Heart right ventricle (tissue), 16 donors: ENCODE data around the gene C13orf46. TPM values are rescaled to one million over a fixed set of nuclear protein-coding genes. Genes with fewer than 3 reads are reported as not detected.
A peak's percentile ranks its signal among the peaks of the same experiment; 100 is the strongest.

Experiments used
- ATAC-seq, 8 donors: fragments of 200-7000 bp; cut with Tn5 transposase; one replicate each; pipeline ENCODE4 v1.9.1; 2020; ENCODE audit warnings: mild to moderate bottlenecking in 8 of 8, moderate library complexity in 8 of 8, moderate number of reproducible peaks in 1 of 8
- DNase-seq, 2 donors: peaks; one replicate each; pipeline ENCODE4 v3.0.0-alpha.2; 2020
- H3K27ac ChIP-seq, 10 donors: fragments of 200-600 bp; sonication (generic) in 2 of 10; one replicate each; pipeline versions ENCODE4 v1.5.0 to v1.8.0; 2020 to 2022; ENCODE audit warnings: mild to moderate bottlenecking in 3 of 10
- H3K27me3 ChIP-seq, 7 donors: fragments of 200-600 bp; one replicate each; pipeline ENCODE4 v1.8.0; 2021 to 2022; ENCODE audit warnings: mild to moderate bottlenecking in 2 of 7
- H3K36me3 ChIP-seq, 9 donors: fragments of 200-600 bp; sonication (generic) in 1 of 9; one replicate each; pipeline versions ENCODE4 v1.5.0 to v1.8.0; 2020 to 2022; ENCODE audit warnings: mild to moderate bottlenecking in 2 of 9
- H3K4me1 ChIP-seq, 9 donors: fragments of 200-600 bp; sonication (generic) in 1 of 9; one replicate each; pipeline versions ENCODE4 v1.5.0 to v1.8.0; 2020 to 2022; ENCODE audit warnings: mild to moderate bottlenecking in 4 of 9
- H3K4me3 ChIP-seq, 10 donors: fragments of 200-600 bp; sonication (generic) in 2 of 10; one replicate each; pipeline versions ENCODE4 v1.5.0 to v1.8.0; 2020 to 2022; ENCODE audit warnings: mild to moderate bottlenecking in 7 of 10, moderate library complexity in 2 of 10
- H3K9me3 ChIP-seq, 11 donors: fragments of 200-600 bp in 10 of 11; sonication (generic) in 2 of 11; one replicate each; pipeline versions ENCODE4 v1.5.0 to v1.8.0; 2013 to 2022; ENCODE audit warnings: mild to moderate bottlenecking in 2 of 11, control low read depth in 1 of 11, moderate library complexity in 1 of 11
- WGBS, 2 donors: extraction: QIAGEN DNeasy Blood & Tissue Kit; methylation state at CpG; one replicate each; pipeline ENCODE4 v1.1.7; 2013; ENCODE audit warnings: inconsistent platforms in 1 of 2; 5-methylcytosine and 5-hydroxymethylcytosine counted together
- intact Hi-C, 10 donors: fragments of 100-400 bp; cut with DNase I; formaldehyde crosslinking; loops; one replicate each; pipeline versions ENCODE4 v1.11.1 to v1.14.2; 2022
- polyA plus RNA-seq, 2 donors: library from polyadenylated mRNA; stranded (reverse); fragments of 200-250 nt; gene quantifications; one replicate each; pipeline ENCODE4 v1.2.3, GENCODE V29; 2013
- total RNA-seq, 10 donors: library from RNA; stranded (reverse); fragmentation: NEBNext Ultra II Directional in 3 of 10; extraction: Animal tissue kit (Norgen Biotek cat#: 25700) in 3 of 10; gene quantifications; one replicate each; pipeline versions ENCODE4 v1.2.1 to v1.2.4, GENCODE V29; 2021 to 2023
- TF ChIP-seq, protein P1 (sequence below), 9 donors: fragments of 200-600 bp; sonication (generic) in 2 of 9; IDR thresholded peaks; one replicate each; pipeline versions ENCODE4 v1.5.0 to v1.8.0; 2021 to 2022; ENCODE audit warnings: antibody characterized with exemption in 9 of 9, mild to moderate bottlenecking in 5 of 9, moderate library complexity in 1 of 9
- donor health status: Arrhythmogenic right ventricular cardiomyopathy.
- donor health status: ischemic (EF 13 %, LVEDD 7.1; RV severe dilation, severe dysfunction).
- donor health status: healthy with polysubstance abuse.
- donor health status: DM: no; HTN: yes; CAD: no.
- donor health status: DM: no; HTN: no; CAD: no.
- donor health status: ischemic (EF 25% LVEDD 6.9; RV normal size, moderate dysfunction).
- donor health status: ischemic (EF 25% LVEDD 5.7; RV mildly dilated, moderate dysfunction).
- donor health status: healthy.
- donor health status: DM: yes; HTN: yes; CAD: no.
- donor health status: Ischemic cardiomyopathy.
- donor health status: ischemic (EF 35%, LVEDD 5.7; RV mildly dilated, moderate dysfunction).
- donor health status: nonischemic (EF 11% LVEDD 7.7; RV severe dilation, severe dysfunction).
- donor health status: DM: yes; HTN: yes; CAD: no.
- donor health status: PGD.
- donor health status: ischemic (EF 29% LVEDD 5.4; RV normal size, mild dysfunction).
- donor health status: nonischemic (EF 23%, LVEDD 6.1; RV moderate dilation, normal function).

C13orf46 gene
- total and polyA plus RNA-seq, 12 donors, result 0.09 to 0.80 (median 0.23) TPM

DNA sequence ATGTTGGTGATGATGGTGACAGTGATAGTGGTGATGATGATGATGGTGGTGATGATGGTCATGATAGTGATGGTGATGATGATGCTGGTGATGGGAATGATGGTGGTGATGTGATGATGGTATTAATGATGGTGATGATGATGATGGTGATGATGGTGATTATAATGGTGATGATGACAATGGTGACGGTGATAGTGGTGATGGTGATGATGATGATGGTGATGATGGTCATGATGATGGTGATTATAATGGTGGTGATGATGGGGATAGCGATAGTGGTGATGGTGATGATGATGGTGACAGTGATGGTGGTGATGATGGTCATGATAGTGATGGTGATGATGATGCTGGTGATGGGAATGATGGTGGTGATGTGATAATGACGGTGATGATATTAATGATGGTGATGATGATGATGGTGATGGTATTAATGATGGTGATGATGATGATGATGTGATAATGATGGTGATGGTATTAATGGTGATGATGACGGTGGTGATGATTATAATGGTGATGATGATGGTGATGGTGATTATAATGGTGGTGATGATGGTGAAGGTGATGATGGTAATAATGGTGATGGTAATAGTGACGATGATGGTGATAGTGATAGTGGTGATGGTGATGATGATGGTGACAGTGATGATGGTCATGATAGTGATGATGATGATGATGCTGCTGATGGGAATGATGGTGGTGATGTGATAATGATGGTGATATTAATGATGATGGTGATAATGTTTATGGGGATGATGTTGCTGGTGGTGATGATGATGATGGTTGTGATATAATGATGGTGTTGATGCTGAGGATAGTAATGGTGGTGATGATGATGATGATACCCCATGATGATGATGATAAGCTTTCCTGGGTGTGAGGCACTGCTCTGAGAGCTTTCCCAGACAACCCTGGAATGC is 7.7 kb downstream of the C13orf46 start:
- H3K27ac ChIP-seq, result no peak overlapping the region
- no peaks in the 10 kb centered on the region for H3K9me3 ChIP-seq
- peaks cover 2 to 11% (median 5%) of the 10 kb centered on the region in 9 donors for H3K4me1 ChIP-seq
- H3K36me3 ChIP-seq, result no peaks in the 10 kb centered on the region
- WGBS, 2 donors, result 95 to 97% methylated on average over 5 of the region's 5 CpGs
- no peak overlapping the region for H3K4me3 ChIP-seq
- ATAC-seq, result no peak
- DNase-seq, result no peak
- TF ChIP-seq, protein P1, sequence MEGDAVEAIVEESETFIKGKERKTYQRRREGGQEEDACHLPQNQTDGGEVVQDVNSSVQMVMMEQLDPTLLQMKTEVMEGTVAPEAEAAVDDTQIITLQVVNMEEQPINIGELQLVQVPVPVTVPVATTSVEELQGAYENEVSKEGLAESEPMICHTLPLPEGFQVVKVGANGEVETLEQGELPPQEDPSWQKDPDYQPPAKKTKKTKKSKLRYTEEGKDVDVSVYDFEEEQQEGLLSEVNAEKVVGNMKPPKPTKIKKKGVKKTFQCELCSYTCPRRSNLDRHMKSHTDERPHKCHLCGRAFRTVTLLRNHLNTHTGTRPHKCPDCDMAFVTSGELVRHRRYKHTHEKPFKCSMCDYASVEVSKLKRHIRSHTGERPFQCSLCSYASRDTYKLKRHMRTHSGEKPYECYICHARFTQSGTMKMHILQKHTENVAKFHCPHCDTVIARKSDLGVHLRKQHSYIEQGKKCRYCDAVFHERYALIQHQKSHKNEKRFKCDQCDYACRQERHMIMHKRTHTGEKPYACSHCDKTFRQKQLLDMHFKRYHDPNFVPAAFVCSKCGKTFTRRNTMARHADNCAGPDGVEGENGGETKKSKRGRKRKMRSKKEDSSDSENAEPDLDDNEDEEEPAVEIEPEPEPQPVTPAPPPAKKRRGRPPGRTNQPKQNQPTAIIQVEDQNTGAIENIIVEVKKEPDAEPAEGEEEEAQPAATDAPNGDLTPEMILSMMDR (IDR thresholded peaks at IDR 0.05), result no peak
- no peaks in the 10 kb centered on the region for H3K27me3 ChIP-seq
- intact Hi-C loops, result loop anchor here in 1 of 10 donors (5.0 kb wide), 1 partner anchor 261 kb away; no protein-coding TSS in a partner anchor

DNA sequence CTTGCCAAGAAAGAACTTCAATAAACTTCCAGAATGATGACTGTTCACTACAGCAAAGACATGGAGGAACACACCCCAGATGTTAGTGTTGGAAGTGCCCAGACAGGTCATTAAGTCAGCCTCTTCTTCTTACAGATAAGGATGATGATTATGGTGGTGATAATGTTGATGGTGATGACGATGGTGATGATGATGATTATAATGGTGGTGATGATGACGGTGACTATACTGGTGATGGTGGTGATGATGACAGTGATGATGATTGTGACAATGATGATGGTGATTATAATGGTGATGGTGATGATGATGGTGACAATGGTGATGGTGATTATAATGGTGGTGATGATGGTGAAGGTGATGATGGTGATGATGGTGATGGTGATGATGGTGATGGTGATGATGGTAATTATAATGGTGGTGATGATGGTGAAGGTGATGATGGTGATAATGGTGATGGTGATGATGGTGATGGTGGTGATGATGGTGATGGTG is 8.4 kb downstream of the C13orf46 start:
- ATAC-seq (no peak), DNase-seq (no peak)
- H3K4me1 ChIP-seq, result peaks cover 0 to 3% (median 0%) of the 10 kb centered on the region in 9 donors
- H3K27ac ChIP-seq, result no peak overlapping the region
- no peak overlapping the region for H3K4me3 ChIP-seq
- TF ChIP-seq, protein P1 (IDR thresholded peaks at IDR 0.05), result no peak
- H3K36me3 ChIP-seq, result no peaks in the 10 kb centered on the region
- intact Hi-C loops, result loop anchor here in 1 of 10 donors (5.0 kb wide), 1 partner anchor 262 kb away; no protein-coding TSS in a partner anchor
- H3K9me3 ChIP-seq, result peaks cover 0 to 3% (median 0%) of the 10 kb centered on the region in 11 donors
- no peaks in the 10 kb centered on the region for H3K27me3 ChIP-seq
- 98 to 99% methylated on average over 2 of the region's 2 CpGs for WGBS, 2 donors

DNA sequence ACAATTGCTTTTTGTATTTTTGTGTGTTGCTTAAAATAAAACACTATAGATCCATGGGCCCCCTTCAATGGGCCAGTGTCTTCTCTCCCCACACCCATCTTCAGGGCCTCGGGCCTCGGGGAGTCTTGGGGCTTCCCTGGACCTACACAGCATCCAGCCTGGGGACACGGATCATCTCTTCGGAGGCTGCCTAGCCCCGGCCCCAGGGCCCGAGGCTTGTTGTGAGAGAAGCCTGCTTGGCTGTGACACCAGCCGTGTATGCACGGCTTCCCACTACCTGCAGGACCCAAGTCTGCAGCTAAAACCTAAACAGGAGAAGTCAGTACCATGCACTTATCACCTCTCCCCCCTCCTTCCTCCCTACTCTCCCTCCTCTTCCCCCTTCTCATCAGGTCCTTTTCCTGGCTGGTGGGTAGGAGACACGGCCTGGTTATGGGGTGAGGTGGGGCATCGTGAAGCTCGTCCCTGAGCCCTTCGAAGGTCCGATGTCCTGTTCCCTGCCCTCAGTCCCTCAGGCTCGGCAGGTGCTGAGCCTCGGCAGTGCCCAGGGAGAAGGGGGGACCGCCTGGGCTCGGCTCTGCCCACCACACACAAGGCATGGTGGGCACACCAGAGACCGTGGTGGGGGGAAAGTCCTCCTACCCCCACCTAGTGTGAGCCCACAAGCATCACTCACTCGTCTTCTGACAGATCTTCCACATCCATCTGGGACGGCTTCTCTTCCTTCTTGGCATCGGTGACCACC is 9.5 kb downstream of the C13orf46 start:
- WGBS, 2 donors, result 93 to 94% methylated on average over 21 of the region's 21 CpGs
- TF ChIP-seq, protein P1 (IDR thresholded peaks at IDR 0.05), result no peak
- no peak overlapping the region for H3K27ac ChIP-seq
- no peaks in the 10 kb centered on the region for H3K36me3 ChIP-seq
- H3K9me3 ChIP-seq, result peaks cover 0 to 14% (median 7%) of the 10 kb centered on the region in 11 donors
- H3K27me3 ChIP-seq, result no peaks in the 10 kb centered on the region
- DNase-seq (no peak), ATAC-seq (no peak)
- no peak overlapping the region for H3K4me3 ChIP-seq
- intact Hi-C loops, result no loop called here
- H3K4me1 ChIP-seq, result no peaks in the 10 kb centered on the region

DNA sequence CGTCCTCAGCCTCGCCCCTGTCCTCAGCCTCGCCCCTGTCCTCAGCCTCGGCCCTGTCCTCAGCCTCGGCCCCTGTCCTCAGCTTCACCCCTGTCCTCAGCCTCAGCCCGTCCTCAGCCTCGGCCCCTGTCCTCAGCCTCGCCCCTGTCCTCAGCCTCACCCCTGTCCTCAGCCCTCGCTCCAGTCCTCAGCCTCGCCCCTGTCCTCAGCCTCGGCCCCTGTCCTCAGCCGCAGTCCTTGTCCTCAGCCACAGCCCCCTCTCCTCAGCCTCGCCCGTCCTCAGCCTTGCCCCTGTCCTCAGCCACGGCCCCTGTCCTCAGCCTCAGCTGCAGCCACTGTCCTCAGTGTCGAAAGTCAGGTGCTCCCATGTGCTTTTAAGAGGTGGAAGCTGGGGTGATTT is 10.5 kb downstream of the C13orf46 start:
- H3K36me3 ChIP-seq, result no peaks in the 10 kb centered on the region
- 94 to 96% methylated on average over 16 of the region's 16 CpGs for WGBS, 2 donors

More for the DNA sequence above, 10.5 kb downstream of the C13orf46 start:
- no peak overlapping the region for H3K27ac ChIP-seq
- no peak overlapping the region for H3K4me3 ChIP-seq
- no peaks in the 10 kb centered on the region for H3K4me1 ChIP-seq
- no peaks in the 10 kb centered on the region for H3K27me3 ChIP-seq
- TF ChIP-seq, protein P1 (IDR thresholded peaks at IDR 0.05), result no peak
- H3K9me3 ChIP-seq, result peaks cover 0 to 17% (median 7%) of the 10 kb centered on the region in 11 donors
- ATAC-seq (no peak), DNase-seq (peak in 1 of 2 donors; percentile 4)
- intact Hi-C loops, result no loop called here
